B cell (primary cell): ENCODE measurements around the gene UNC13C.

Experiments used
- CTCF ChIP-seq: fragments of 200-600 bp; IDR thresholded peaks from one replicate; pipeline ENCODE4 v1.8.0; 2022; ENCODE audit warnings: antibody characterized with exemption, mild to moderate bottlenecking
- EZH2 ChIP-seq: IDR thresholded peaks from 2 replicates; pipeline ENCODE4 v1.6.1; 2012; ENCODE audit warnings: borderline replicate concordance, low read depth, mild to moderate bottlenecking, moderate library complexity, low read length; ENCODE audit not compliant: insufficient read depth, poor library complexity, severe bottlenecking

- TF ChIP-seq CTCF (no peak), EZH2 (no peak)
These were observed 53.8 kb downstream of the UNC13C start for GRCh38 chr15:54032066-54032465.
